Fibroblast of skin of left quadriceps (primary cell): ENCODE results near the gene PEPD.
"Not testable (repeated sequence)": the region's sequence is repeated elsewhere in the genome, so short reads cannot be mapped to it uniquely, and the experiment has no call there.

Experiments
- DNase-seq, 2 experiments: peaks; one replicate each; pipeline ENCODE4 v3.0.0-alpha.2; 2013; ENCODE audit warnings: low read depth in 2 of 2

PEPD gene

DNA sequence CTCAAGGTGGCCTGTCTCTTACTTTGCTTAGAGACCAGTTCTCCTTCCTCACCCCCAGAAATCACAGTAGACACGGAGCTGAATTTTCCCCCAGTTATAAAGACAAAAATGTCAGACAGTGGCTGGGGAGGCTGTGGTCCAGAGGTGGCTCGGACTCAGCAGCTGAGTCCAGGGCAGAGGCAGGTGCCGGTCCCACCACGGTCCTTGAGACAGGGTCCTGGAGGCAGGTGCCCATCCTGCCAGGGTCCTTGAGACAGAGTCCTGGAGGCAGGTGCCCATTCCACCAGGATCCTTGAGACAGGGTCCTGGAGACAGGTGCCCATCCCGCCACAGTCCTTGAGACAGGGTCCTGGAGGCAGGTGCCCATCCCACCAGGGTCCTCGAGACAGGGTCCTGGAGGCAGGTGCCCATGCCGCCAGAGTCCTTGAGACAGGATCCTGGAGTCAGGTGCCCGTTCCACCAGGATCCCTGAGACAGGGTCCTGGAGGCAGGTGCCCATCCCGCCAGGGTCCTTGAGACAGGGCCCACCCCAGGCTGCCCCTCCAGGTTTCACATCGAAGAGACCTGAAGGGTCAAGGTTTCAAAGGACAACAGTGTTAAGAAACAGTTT lies 23.1 kb downstream of the PEPD start:
- no peak for DNase-seq

DNA sequence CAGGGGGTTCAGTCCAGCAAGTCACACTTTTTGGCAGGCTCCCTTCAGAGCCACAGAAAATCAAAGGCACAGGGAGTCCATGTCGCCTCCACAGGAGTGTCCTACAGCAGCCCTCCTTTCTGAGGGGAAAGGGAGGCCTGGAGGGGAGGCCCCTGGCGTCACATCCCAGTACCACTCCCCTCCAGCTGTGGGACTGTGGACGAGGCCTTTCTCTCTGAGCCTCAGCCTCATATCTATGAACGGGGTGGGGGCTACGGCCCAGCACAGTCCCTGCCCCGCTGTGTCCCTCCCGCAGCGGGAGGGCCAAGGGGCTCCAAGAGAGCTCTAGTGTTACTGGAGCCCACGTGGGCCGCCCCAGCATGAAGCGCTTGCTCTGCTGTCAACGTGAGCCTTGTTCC lies 23.8 kb downstream of the PEPD start:
- DNase-seq = no peak

DNA sequence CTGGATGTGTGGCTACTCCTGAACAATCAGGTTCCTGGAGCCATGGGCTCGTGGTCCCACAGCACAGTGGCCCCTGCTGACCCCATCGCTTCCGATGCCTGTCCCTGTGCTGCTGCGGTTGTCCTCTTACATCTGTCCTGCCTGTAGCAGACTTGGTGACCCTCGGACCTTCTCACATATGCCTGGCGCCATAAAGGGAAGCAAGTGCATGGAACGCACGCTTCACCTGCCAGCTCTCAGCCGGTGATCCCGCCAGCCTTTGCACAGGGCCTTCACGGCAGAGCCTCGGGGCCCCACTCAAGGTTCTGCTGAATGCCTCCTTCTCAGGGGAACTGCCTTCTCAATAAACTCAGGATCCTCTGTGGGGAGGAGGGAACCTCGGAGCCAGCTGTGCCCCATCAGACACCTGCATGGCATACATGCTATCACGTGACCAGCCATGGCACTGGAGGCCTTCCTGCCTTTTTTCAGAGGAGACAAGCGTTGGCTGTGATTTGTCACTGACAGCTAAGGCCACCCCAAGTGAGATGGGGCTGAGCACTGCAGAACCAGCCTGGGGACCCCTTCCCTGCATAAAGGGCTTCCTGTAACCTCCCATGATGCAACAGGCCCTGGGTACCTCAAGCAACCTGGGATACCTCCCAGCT lies 24.3 kb downstream of the PEPD start:
- DNase-seq = no peak

DNA sequence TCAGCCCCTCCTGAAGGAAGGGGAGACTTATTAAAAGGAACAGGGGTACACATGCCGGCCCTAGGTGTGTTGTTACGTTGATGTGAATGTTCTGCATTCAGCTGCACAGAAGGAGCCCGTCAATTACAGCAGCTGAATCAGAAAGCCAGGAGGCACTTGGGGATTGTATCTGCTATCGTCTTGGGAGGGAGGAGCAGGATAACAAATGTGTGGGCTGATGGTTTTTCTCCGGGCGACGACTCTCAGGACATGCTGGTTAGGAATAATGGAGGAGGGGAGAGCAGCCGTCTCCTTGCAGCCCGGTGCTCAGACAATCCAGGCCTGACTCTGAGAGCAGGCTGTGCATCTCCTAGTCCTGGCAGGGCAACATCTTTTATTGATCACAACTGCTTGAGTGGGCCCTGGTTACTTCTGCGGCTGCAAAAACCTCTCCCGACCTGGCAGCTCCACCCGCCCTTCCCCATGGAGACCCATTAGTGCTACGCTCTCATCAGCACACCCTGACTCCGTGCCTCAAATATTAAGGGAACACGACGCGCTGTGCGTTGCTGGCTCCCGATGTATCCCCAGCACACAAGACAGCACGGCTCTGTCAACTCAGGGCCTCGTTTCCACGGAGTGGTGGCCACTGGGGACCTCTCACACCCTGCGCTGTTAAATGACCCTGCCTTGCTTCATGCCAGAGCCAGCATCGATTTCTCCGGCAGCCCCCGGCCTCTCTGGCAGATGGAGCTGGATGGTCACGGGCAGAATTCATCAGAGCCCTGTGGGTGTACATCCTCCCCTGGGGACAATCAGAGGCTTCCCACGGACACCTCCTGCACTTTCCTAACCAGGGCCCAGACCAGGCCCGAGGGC lies 25.3 kb downstream of the PEPD start:
- no peak for DNase-seq

DNA sequence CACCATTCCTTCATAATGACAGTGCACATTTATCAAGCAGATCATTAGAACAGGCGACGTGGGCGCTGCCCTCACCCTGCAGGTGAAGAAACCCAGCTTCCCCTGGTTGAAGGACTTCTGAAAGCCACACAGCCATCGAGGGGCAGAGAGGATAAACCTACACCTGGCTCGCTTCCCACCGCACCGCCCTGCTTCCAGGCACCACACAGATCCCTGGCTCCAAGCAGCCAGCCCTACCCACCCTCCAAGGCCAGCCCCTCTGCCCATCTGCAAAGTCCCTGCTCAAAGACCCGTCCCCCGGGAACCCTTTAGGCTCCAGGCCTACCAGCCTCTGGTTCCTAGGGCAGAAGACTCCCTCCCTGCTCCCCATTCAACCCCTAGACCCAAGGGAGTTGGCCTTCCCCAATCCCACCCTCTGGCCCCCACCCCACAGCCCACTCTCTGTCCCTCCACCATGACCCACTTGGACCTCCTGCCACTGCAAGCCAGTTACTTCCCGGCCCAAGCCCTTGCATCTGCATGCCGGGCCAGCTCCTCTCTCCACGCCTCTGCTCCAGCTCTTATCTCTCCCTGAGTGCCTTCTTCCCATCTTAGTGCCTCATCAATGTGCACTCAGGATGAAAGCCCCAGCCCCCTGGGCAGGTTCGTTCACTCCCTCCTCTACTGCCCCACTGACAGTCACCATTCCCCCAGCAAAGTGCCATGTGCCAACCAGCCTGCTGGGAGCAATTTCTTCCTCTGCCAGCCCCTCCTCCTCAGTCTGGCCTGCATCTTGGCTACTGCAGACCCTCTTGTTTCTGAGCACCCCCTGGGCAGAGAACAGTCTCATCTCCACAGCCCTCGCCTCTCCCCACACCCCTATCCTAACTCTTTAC lies 28.0 kb downstream of the PEPD start:
- no peak for DNase-seq

DNA sequence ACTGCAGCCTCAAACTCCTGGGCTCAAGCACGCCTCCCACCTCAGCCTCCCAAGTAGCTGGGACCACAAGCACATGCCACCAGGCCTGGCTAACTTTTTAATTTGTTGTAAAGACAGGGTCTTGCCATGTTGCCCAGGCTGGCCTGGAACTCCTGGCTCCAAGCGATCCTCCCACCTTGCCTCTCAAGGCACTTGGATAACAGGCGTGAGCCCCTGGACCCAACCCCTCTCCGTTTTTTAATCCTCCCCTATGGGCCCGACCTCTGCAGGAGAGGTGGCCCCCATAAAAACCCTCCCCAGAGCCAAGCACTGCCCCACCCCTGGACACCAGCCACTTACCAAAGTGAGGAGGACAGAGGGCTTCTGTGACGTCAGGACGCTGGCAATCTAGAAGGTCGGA lies 28.6 kb downstream of the PEPD start:
- no peak for DNase-seq

DNA sequence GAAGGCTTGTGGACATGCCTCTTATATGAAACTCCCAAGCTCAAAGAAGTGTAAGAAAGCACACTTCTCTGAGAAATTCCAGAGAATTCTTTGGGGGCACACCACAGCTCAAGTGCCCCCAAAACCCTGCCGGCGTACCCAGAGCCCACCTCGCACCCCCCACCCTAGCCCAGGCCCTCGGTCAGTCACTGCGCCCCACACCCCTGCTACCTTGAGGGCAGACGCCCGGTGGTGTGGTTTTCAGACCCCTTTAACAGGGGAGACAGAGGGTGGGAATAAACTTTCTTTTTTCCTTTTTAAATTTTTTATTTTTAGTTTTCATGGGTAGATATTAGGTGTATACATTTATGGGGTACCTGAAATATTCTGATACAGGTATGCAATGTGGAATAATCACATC lies 29.5 kb downstream of the PEPD start:
- DNase-seq = no peak

DNA sequence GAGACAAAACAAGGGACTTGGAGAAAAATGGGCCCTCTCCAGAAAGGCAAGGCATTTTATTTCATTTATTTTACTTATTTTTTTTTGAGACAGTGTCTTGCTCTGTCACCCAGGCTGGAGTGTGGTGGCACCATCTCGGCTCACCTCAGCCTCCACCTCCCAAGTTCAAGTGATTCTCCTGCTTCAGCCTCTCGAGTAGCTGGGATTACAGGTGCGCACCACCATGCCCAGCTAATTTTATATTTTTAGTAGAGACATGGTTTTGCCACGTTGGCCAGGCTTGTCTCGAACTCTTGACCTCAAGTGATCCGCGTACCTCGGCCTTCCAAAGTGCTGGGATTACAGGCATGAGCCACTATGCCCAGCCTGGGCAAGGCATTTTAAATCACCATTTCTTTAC lies 31.0 kb downstream of the PEPD start:
- DNase-seq = not testable (repeated sequence)

DNA sequence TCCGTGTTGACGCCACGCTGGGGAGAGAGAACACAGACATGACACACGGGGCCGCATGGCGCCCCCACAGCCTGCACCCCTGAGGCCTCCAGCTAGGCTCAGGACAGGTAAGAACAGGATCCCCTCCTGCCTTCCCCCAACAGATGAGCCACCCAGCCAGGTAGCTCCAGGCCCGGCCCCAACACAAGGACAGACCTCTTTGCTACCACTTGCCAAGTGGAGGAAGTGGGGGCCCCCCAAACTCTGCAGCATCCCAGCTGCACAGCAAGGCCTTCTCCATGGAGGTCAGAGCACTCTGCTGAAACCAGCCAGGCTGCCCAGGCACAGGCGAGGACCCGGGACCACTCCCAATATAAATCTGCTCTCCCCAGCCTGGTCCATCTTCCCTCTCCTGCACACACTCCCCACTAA lies 31.5 kb downstream of the PEPD start:
- DNase-seq = no peak

DNA sequence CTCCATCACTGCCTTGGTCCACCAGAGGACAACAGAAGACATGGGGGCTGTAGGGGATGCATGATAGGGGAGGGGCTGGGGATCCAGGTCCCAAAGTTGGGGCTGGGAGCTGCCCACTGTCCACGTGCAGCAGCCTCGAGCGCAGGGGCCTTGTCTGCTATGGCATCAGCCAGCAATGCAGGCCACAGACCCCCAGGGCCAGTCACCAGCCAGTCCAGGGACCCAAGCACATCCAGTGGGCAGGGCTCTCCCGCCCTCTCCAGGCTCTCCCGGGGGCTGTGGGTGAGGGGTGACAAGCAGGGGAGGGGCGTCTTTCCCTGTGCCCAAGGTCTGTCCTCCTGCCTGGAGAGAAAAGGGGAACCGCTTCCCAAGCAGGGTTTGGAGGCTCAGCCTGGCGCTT lies 32.8 kb downstream of the PEPD start:
- DNase-seq = no peak

DNA sequence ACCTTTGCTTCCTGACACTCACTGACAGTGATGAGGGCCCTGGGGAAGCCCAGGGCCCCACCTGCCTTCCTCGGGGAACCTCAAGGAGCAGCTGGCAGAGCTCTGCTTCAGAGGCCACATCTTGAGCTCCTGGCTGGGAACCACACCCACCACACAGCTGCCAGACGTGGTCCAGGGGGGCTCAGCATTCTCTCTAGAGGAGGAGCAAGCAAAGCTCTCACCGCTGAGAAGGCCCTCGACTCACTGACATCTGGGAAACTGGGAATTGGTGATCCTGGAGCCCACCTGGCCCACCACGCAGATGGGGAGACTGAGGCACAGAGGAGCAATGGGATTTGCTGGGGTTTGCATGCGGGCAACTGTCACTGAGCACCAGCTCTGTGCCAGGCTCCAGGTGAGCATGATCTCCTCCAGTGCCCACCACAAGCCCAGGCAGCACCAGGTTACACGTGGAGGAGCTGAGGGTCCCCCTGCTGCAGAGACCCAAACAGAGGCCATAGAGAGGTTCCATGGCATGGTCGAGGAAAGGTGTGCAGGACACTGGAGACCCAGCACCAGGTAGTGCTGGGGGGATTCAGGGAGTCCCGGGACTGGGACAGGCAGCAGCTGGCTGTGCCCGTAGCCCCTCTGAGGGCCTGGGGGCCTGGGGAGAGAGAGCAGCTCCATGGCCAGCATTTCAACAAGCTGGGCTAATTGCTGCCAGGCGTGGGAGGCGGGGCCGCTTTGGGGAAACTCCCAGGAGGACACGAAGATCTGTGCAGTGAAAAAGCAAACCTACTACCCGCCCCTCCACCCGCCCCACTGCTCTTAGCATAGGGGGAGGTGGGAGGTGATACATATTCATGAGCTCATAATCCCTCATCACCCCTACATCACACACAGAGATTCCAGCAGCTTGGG lies 33.4 kb downstream of the PEPD start:
- DNase-seq = no peak

DNA sequence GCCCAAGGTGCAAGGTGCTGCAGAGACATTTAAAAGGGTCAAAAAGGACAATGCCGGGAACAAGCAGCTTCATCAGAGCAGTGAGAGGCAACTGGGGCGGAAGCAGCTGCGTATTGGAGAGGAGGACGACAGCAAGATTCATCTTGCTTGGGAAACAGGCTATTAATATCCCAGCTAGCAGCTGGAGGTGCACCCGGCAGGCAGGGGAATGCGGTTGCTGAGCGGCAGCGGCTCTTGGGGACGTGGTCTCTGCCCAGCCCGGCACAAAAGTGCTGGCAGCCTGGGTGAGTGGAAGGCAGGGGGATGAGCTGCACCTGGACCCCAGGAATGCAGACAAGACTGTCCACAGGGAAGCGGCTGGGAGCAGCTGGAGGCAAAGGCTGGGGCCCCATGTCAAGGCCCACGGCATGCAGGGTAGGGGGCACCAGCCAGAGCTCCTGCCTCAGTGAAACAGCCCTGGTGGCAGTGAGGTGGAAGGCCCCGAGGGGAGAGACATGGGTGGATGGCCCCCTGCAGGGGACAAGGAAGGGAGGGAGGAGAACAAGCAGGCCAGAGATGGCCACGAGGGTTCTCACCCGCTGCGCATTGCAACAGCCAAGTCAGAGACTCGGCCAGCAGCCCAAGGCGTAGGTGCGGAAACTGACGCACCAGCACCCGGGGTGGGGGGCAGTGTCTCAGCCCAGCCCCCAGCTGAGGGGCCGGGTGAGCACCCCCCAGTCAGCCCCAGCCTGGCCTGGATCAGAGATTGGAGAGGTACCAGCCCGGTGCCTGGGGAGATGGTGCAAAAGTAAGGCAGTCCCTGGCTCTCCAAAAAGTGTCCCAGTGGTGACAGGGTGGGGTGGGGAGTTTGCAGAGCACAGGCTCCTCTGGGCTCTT lies 34.4 kb downstream of the PEPD start:
- no peak for DNase-seq

DNA sequence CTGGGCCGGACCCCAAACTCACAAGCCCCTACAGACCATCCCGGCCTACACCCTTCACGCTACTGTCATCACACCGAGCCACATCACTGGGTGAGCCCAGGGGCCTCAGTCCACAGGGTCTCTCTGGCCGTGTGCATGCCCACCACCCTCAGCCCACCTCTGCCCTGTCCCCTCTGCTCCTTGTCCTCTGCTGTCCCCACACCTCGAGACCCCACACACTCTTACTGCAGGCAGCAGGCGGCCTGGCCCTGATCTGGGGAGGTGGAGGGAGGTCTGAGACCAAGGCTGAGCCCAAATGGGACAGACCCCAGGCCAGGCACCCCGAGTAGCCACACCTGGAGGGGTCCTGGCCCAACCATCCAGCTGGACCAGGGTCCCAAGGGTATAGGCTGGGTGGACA lies 35.2 kb downstream of the PEPD start:
- DNase-seq = no peak

DNA sequence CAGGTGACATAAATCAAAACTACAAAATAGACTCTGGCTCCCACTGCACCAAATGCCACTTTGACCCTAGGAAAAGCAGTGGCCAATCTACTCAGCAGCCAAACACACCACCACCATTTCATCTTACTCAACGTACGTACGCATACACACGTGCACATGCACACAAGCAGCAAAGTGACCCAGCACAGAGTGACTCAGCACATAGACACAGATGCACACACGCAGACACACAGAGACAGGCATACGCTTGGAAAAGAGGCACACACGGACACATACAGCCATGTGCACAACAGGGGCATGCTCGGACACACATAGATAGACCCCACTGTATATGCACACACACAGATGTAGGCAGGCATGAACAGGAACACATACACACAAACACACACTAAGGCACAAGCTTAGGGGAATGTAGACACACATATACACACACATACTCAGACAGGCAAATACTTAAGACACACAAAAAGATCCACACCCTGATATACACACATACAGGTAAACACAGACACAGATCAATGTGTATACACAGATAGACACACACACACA lies 37.3 kb downstream of the PEPD start:
- no peak for DNase-seq

DNA sequence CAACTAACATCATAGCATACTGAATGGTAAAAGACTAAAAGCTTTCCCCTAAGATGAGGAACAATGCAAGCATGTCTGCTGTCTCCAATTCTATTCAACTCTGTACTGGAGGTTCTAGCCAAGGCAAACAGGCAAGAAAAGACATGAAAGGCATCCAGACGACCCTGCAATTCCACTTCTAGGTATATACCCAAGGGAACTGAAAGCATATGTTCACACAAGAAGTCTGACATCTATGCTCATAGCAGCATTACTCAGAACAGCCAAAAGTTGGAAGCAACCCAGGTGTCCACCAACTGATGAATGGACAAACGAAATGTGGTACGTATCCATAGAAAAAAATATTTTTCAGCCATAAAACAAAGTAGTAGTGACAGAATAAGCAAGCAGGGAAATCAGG lies 39.1 kb downstream of the PEPD start:
- DNase-seq = no peak

DNA sequence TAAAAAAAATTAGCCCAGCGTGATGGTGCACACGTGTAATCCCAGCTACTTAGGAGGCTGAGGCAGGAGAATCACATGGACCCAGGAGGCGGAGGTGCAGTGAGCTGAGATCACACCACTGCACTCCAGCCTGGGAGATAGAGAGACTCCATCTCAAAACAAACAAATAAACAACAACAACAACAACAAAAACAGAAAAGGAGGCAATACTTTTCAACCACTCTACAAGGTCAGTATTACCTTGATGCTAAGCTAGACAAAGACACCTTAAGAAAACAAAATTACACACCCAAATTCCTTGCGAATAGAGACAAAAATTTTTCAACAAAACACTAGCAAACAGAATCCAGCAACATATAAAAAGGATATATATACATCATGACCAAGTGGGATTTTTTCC lies 39.7 kb downstream of the PEPD start:
- no peak for DNase-seq

DNA sequence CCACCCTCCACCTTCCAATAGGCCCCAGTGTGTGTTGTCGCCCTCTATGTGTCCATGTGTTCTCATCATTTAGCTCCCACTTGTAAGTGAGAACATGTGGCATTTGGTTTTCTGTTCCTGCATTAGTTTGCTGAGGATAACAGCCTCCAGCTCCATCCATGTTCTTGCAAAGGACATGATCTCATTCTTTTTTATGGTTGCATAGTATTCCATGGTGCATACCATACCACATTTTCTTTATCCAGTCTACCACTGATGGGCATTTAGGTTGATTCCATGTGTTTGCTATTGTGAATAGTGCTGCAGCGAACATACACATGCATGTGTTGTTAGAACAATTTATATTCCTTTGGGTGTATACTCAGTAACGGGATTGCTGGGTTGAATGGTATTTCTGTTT lies 42.0 kb downstream of the PEPD start:
- DNase-seq = not testable (repeated sequence)

DNA sequence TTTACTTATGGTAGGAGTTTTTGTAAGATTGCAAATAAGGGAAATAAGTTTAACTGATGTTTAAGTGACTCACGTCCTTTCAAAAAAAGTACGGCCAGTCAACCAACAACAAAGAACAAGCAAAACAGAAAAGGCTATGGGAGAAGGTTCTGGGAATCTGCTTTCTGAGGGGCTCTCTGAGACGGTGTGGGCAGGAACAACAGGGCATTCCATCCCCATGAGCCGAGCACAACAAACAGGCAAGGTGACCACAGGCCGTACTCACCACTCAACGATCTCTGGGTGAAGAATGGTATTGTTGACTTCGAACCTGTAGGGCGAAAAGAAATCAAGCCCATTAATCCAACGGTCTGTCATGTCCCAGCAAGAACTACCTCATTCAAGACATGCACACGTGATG lies 43.8 kb downstream of the PEPD start:
- no peak for DNase-seq

DNA sequence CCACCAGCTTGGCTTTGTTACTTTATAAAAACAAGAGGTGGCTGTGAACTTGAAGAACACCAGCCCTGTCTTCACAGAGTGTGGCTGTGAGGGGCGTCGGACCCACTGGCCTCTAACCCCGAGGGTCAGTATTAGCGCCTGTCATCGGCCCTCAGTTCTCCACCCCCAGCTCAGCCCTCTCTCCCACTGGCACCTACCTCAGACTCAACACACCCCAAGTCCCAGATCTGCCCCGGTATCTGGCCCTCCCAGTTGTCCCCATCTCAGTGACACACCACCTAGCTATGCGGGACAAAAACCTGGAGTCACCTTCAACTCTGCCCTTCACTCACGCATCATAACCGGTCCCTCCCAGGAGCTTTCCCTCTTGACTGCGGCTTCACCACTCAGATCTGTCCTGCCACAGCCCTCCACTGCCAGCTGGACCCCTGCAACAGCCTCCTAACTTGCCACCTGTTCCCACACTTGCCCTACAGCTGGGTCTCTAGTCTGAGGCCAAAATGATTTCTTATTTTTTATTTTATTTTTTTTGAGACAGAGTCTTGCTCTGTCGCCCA lies 45.4 kb downstream of the PEPD start:
- no peak for DNase-seq
